Measurements from ENCODE around the gene MIGA2. TPM values are rescaled to one million over a fixed set of nuclear protein-coding genes. Genes with fewer than 3 reads are reported as not detected.
"Not testable (repeated sequence)": the region's sequence is repeated elsewhere in the genome, so short reads cannot be mapped to it uniquely, and the experiment has no call there.

The MIGA2 gene
- total RNA-seq, 2 experiments from 2014 or later, result 27.7 to 37.7 TPM

DNA sequence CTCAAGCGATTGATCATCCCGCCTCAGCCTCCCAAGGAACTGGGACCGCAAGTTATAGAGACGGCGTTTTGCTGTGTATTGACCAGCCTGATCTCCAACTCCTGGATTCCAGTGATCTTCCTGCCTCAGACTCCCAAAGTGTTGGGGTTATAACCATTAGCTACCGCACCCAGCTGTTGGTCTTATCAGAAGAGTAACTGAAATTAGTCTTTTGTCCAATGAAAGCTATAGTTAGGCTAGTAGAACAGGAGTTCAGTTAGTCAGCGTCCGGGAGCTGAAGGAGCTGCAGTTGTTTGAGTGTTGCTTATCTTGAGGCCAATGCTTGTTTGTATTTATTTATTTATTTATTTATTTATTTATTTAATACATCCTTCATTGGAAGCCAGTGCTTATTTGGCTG is 3.2 kb upstream of the MIGA2 start:
- intact Hi-C loops (cut with micrococcal nuclease; ENCODE audit: unreplicated experiment), result no loop called here
- no peak overlapping the region for H3K4me3 ChIP-seq (ENCODE audit: low read depth, low read length, poor library complexity, severe bottlenecking)
- H3K4me1 ChIP-seq (ENCODE audit: insufficient read depth, low read length, poor library complexity, severe bottlenecking), result peaks cover 31% of the 10 kb centered on the region
- CTCF ChIA-PET (ENCODE audit: unreplicated experiment), result no interaction called here
- no peak for DNase-seq (ENCODE audit: low spot score)
- no TSS peak for BruUV-seq (replicated peaks)
- H4K20me1 ChIP-seq (ENCODE audit: insufficient read depth, low read length), result peaks cover 4% of the 10 kb centered on the region; the same call in 1 of the 2 replicates
- H3K36me3 ChIP-seq (ENCODE audit: insufficient read depth, low read length), result no peaks in the 10 kb centered on the region
- H3K9me2 ChIP-seq (ENCODE audit: insufficient read depth, low read length), result no peaks in the 10 kb centered on the region
- H3K27ac ChIP-seq (ENCODE audit: low read depth, low read length, poor library complexity, severe bottlenecking), result no peak overlapping the region
- no peaks in the 10 kb centered on the region for H3K9me3 ChIP-seq (ENCODE audit: low read length)
- no peak overlapping the region for H2AFZ ChIP-seq (ENCODE audit: low read length)
- no peak overlapping the region for H3K4me2 ChIP-seq (ENCODE audit: low read length)
- TF ChIP-seq, protein P1, sequence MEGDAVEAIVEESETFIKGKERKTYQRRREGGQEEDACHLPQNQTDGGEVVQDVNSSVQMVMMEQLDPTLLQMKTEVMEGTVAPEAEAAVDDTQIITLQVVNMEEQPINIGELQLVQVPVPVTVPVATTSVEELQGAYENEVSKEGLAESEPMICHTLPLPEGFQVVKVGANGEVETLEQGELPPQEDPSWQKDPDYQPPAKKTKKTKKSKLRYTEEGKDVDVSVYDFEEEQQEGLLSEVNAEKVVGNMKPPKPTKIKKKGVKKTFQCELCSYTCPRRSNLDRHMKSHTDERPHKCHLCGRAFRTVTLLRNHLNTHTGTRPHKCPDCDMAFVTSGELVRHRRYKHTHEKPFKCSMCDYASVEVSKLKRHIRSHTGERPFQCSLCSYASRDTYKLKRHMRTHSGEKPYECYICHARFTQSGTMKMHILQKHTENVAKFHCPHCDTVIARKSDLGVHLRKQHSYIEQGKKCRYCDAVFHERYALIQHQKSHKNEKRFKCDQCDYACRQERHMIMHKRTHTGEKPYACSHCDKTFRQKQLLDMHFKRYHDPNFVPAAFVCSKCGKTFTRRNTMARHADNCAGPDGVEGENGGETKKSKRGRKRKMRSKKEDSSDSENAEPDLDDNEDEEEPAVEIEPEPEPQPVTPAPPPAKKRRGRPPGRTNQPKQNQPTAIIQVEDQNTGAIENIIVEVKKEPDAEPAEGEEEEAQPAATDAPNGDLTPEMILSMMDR (conservative IDR thresholded peaks at IDR 0.05; ENCODE audit: low read length), result no peak
- TF ChIP-seq EZH2phosphoT487 (IDR thresholded peaks at IDR 0.05; ENCODE audit: borderline replicate concordance, low read depth, low read length), result no peak
- H3K79me2 ChIP-seq (ENCODE audit: insufficient read depth, low read depth, low read length), result peaks cover 12% of the 10 kb centered on the region
- POLR2A ChIA-PET, result no interaction called here

DNA sequence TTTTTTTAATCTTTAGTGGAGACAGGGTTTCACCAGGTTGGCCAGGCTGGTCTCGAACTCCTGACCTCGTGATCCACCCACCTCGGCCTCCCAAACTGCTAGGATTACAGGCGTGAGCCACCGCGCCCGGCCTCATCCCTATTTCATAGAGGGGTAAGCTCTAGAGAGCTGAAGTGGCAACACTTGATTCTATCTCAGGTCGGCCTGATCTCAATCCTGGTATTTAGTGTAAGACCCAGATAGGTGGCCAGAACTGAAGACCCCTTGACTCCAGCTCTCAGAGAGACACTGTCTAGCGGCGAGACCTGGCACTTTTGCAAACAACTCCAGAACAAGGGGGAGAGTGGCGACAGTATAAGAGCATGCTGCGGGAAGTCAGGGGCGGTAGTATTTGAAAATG is 588 bp upstream of the MIGA2 start:
- DNase-seq (ENCODE audit: low spot score); H3K27ac ChIP-seq (ENCODE audit: low read depth, low read length, poor library complexity, severe bottlenecking); H3K9me2 ChIP-seq (ENCODE audit: insufficient read depth, low read length); BruUV-seq (replicated peaks); H3K9me3 ChIP-seq (ENCODE audit: low read length); H3K36me3 ChIP-seq (ENCODE audit: insufficient read depth, low read length); CTCF ChIA-PET (ENCODE audit: unreplicated experiment); intact Hi-C loops (cut with micrococcal nuclease; ENCODE audit: unreplicated experiment); H4K20me1 ChIP-seq (ENCODE audit: insufficient read depth, low read length): not testable (repeated sequence)
- Histone ChIP-seq H3K4me2 (ENCODE audit: low read length) (peak overlapping the region; percentile 65), H3K79me2 (ENCODE audit: insufficient read depth, low read depth, low read length) (peaks cover 17% of the 10 kb centered on the region), H2AFZ (ENCODE audit: low read length) (peak overlapping the region; percentile 86), H3K4me3 (ENCODE audit: low read depth, low read length, poor library complexity, severe bottlenecking) (peak overlapping the region; percentile 95), H3K4me1 (ENCODE audit: insufficient read depth, low read length, poor library complexity, severe bottlenecking) (peaks cover 22% of the 10 kb centered on the region)
- POLR2A ChIA-PET, result interaction anchor here (0.9 to 1.4 kb wide), 3 partner anchors 9 to 46 kb away, joined by 3 to 5 read pairs (median 3); partner anchors contain the start of gene DOLPP1

GRCh38 chr9:129036923-129037766 is 719 bp downstream of the MIGA2 start:
- Histone ChIP-seq H3K79me2 (ENCODE audit: insufficient read depth, low read depth, low read length) (peaks cover 17% of the 10 kb centered on the region), H3K4me2 (ENCODE audit: low read length) (peak overlapping the region; percentile 98), H4K20me1 (ENCODE audit: insufficient read depth, low read length) (peaks cover 4% of the 10 kb centered on the region; the same call in 1 of the 2 replicates), H3K9me3 (ENCODE audit: low read length) (no peaks in the 10 kb centered on the region), H2AFZ (ENCODE audit: low read length) (peak overlapping the region; percentile 54; the same call in 1 of the 2 replicates), H3K27ac (ENCODE audit: low read depth, low read length, poor library complexity, severe bottlenecking) (no peak overlapping the region), H3K4me3 (ENCODE audit: low read depth, low read length, poor library complexity, severe bottlenecking) (peak overlapping the region; percentile 95), H3K36me3 (ENCODE audit: insufficient read depth, low read length) (peaks cover 16% of the 10 kb centered on the region), H3K9me2 (ENCODE audit: insufficient read depth, low read length) (no peaks in the 10 kb centered on the region), H3K4me1 (ENCODE audit: insufficient read depth, low read length, poor library complexity, severe bottlenecking) (peaks cover 22% of the 10 kb centered on the region)
- CTCF ChIA-PET (ENCODE audit: unreplicated experiment), result interaction anchor here (0.6 to 1.0 kb wide), 2 partner anchors 9 kb away, joined by 3 to 6 read pairs; partner anchors contain the start of gene SH3GLB2
- POLR2A ChIA-PET, result interaction anchor here (1.0 to 1.4 kb wide), 2 partner anchors 10 to 44 kb away, joined by 3 to 5 read pairs; partner anchors contain the start of gene DOLPP1
- no peak for DNase-seq (ENCODE audit: low spot score)
- TF ChIP-seq, protein P1 (conservative IDR thresholded peaks at IDR 0.05; ENCODE audit: low read length), result no peak
- no TSS peak for BruUV-seq (replicated peaks)
- intact Hi-C loops (cut with micrococcal nuclease; ENCODE audit: unreplicated experiment), result no loop called here

Data from OCI-LY7 (cell line).